Activated naive CD4-positive, alpha-beta T cell treated with anti-CD3 and anti-CD28 coated beads, Interleukin-2, amount 10 ng/mL, durations not matched to agents 7 days and 5 days (primary cell): ENCODE measurements around the gene FMNL1.
A peak's percentile ranks its signal among the peaks of the same experiment; 100 is the strongest.
"Not testable (repeated sequence)": the region's sequence is repeated elsewhere in the genome, so short reads cannot be mapped to it uniquely, and the experiment has no call there.

ENCODE experiments used
- CTCF ChIA-PET: fragments of 350-600 bp; sonication (Branson Sonifier 250); formaldehyde crosslinking; loops from one replicate; lab custom pipeline; 2021; ENCODE audit warnings: antibody characterized with exemption; lab: Charles Lee
- DNase-seq: peaks from one replicate; pipeline ENCODE4 v3.0.0-alpha.2; 2020
- H3K27ac Mint-ChIP-seq: one replicate; pipeline ENCODE4 v1.8.0; 2021; ENCODE audit warnings: mild to moderate bottlenecking, moderate library complexity, mixed read lengths
- H3K27me3 Mint-ChIP-seq: one replicate; pipeline ENCODE4 v1.8.0; 2021; ENCODE audit warnings: mild to moderate bottlenecking, mixed read lengths
- H3K36me3 Mint-ChIP-seq: one replicate; pipeline ENCODE4 v1.8.0; 2021; ENCODE audit warnings: mixed read lengths
- H3K4me1 Mint-ChIP-seq: one replicate; pipeline ENCODE4 v1.8.0; 2021; ENCODE audit warnings: mixed read lengths
- H3K4me3 Mint-ChIP-seq: one replicate; pipeline ENCODE4 v1.8.0; 2021; ENCODE audit warnings: mild to moderate bottlenecking, moderate library complexity, mixed read lengths
- H3K9me3 Mint-ChIP-seq: one replicate; pipeline ENCODE4 v1.8.0; 2021; ENCODE audit warnings: mixed read lengths

The FMNL1 gene

GRCh38 chr17:45200701-45201100 lies 21.0 kb upstream of the FMNL1 start:
- peaks cover 10% of the 10 kb centered on the region for H3K4me1 Mint-ChIP-seq
- H3K36me3 Mint-ChIP-seq: no peaks in the 10 kb centered on the region
- H3K27ac Mint-ChIP-seq: no peak overlapping the region
- no peaks in the 10 kb centered on the region for H3K9me3 Mint-ChIP-seq
- H3K4me3 Mint-ChIP-seq: no peak overlapping the region
- no peaks in the 10 kb centered on the region for H3K27me3 Mint-ChIP-seq
- CTCF ChIA-PET: interaction anchor here (2.0 to 4.5 kb wide), 2 partner anchors 52 to 66 kb away, joined by 11 to 38 read pairs; partner anchors contain the start of genes ACBD4 and HEXIM1
- DNase-seq: no peak

DNA sequence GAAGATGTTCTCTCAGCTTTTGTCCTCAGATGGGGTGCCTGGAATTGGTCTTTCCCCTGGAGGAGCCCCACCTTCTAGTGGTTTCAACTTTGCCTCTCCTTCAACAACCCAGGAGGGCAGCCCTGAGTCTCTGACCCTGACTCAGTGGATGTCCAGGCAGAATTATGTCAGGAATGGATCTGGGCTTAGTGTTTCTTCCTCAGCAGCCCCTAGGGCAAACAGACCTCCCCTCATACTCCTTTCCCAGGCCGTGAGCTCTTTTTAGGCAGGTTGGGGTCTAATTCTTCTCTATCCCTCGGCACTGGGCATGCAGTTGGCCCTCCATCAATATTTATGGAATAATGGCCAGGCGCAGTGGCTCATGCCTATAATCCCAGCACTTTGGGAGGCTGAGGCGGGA lies 20.2 kb upstream of the FMNL1 start:
- Mint-ChIP-seq H3K4me1 (peaks cover 10% of the 10 kb centered on the region), H3K9me3 (no peaks in the 10 kb centered on the region), H3K27ac (no peak overlapping the region), H3K36me3 (no peaks in the 10 kb centered on the region), H3K4me3 (no peak overlapping the region), H3K27me3 (no peaks in the 10 kb centered on the region)
- DNase-seq: no peak
- CTCF ChIA-PET: interaction anchor here (1.0 to 4.5 kb wide), 3 partner anchors 47 to 66 kb away, joined by 3 to 38 read pairs (median 11); partner anchors contain the start of genes ACBD4 and HEXIM1

GRCh38 chr17:45201880-45202279 lies 19.8 kb upstream of the FMNL1 start:
- H3K9me3 Mint-ChIP-seq, H3K36me3 Mint-ChIP-seq, H3K4me1 Mint-ChIP-seq, DNase-seq, H3K27ac Mint-ChIP-seq, H3K27me3 Mint-ChIP-seq, H3K4me3 Mint-ChIP-seq: not testable (repeated sequence)
- CTCF ChIA-PET: interaction anchor here (1.0 to 4.5 kb wide), 3 partner anchors 47 to 67 kb away, joined by 3 to 38 read pairs (median 11); partner anchors contain the start of genes ACBD4 and HEXIM1

DNA sequence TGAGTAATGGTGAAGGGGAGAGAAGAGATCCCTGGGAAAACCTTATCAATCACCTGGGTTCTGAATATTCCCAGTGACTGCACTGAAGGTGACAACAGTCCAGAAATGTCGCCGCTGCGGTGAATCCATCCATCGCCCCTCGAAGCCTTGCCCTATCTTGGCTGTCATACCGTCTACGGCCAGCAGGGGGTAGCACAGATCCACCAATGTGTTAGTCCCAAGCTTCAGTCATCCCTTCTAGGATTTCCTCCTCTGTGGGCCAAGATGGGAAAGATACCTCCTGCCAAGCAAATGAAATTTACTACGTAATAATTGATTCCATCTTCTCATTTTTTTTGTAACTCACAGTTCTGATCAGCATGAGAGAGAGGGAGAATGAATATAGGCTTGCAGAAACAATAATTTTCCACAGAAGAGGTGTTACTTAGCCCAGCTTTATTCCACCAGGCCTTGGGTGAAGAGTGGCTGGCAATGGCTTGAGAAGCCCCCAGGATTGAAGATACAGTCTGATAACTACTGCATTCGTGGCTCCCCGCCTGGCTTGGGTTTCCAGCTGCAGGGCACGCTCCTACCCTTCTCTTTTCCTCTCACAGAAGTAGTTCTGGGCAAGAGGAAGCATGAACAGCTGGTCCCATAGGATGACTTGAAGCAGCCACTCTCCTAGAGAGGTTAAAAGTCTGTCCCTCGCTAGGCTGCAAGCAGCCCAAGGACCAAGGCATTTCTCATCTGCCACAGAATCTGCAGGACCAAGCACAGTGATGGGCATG lies 2.6 kb upstream of the FMNL1 start:
- DNase-seq: peak; percentile 91
- Mint-ChIP-seq H3K9me3 (no peaks in the 10 kb centered on the region), H3K27me3 (no peaks in the 10 kb centered on the region), H3K4me1 (peaks cover 33% of the 10 kb centered on the region), H3K36me3 (peaks cover 44% of the 10 kb centered on the region), H3K4me3 (peak overlapping the region; percentile 86), H3K27ac (peak overlapping the region; percentile 85)
- CTCF ChIA-PET: interaction anchor here (0.8 to 7.2 kb wide), 27 partner anchors 13 to 167 kb away, joined by 3 to 276 read pairs (median 6); partner anchors contain the start of gene ACBD4

DNA sequence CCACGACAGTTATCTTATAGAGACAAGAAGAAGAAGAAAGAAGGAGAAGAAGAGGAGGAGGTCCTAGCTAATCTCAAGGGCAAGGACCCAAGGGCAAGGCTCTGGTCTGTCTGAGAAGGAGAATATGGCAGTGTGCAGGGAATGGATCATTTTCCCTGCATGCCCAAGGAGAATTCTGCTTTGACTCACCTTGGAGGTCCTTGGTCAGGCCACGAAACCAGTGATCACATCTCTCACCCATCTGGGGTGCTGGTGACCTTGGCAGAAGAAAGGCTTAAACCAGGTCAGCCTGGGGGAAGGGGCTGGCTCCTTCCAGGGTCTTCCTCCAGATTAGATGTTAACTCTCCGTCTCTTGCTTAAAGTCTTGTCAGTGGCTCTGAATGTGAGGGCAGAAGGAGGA lies 1.6 kb upstream of the FMNL1 start:
- no peak for DNase-seq
- Mint-ChIP-seq H3K36me3 (peaks cover 50% of the 10 kb centered on the region), H3K27ac (peak overlapping the region; percentile 85), H3K27me3 (no peaks in the 10 kb centered on the region), H3K4me1 (peaks cover 38% of the 10 kb centered on the region), H3K4me3 (peak overlapping the region; percentile 86), H3K9me3 (no peaks in the 10 kb centered on the region)
- CTCF ChIA-PET: interaction anchor here (0.6 to 7.2 kb wide), 17 partner anchors 12 to 166 kb away, joined by 3 to 276 read pairs (median 11); partner anchors contain the start of gene ACBD4

- H3K27ac Mint-ChIP-seq: no peak overlapping the region
Observed at GRCh38 chr17:45222014-45222288, 266 bp downstream of the FMNL1 start.

GRCh38 chr17:45222289-45222995 lies 757 bp downstream of the FMNL1 start:
- Mint-ChIP-seq H3K36me3 (peaks cover 56% of the 10 kb centered on the region), H3K9me3 (no peaks in the 10 kb centered on the region), H3K4me1 (peaks cover 51% of the 10 kb centered on the region), H3K27ac (peak overlapping the region; percentile 99), H3K4me3 (peak overlapping the region; percentile 100), H3K27me3 (no peaks in the 10 kb centered on the region)
- CTCF ChIA-PET: interaction anchor here (0.6 to 7.2 kb wide), 6 partner anchors 10 to 164 kb away, joined by 3 to 276 read pairs (median 4); partner anchors contain the start of gene ACBD4
- DNase-seq: peak; percentile 75

More at GRCh38 chr17:45222014-45222288, 266 bp downstream of the FMNL1 start:
- Mint-ChIP-seq H3K4me3 (peak overlapping the region; percentile 100), H3K4me1 (peaks cover 47% of the 10 kb centered on the region), H3K9me3 (no peaks in the 10 kb centered on the region), H3K27me3 (no peaks in the 10 kb centered on the region), H3K36me3 (peaks cover 57% of the 10 kb centered on the region)
- DNase-seq: no peak
- CTCF ChIA-PET: interaction anchor here (1.3 to 7.2 kb wide), 3 partner anchors 10 to 164 kb away, joined by 5 to 276 read pairs (median 71); partner anchors contain the start of gene ACBD4

DNA sequence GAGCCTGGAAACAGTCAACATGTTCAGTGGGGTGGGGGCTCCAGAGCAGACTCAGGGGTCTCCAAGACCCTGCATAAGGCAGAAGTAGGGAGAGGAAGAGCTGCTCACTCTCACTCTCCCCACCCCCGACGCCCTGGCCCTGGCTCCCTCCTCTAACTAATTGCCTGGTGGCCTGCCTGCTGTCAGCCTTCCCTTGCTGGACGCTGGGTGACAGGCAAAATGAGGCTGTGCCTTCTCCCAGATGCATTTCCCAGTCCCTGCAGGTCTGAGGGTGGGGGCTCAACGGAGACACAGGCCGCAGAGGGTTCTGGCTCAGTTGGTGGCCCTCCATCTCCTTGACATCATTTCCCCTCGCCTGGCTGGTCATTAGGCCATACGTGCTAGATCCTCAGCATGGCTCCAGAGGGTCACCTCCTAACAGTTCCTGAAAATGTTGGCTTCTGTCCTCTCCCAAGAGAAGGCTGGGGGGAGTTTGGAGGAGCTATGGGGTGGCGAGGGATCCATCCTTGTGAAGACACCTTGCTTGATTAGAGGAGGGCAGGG lies 1.4 kb downstream of the FMNL1 start:
- Mint-ChIP-seq H3K4me1 (peaks cover 57% of the 10 kb centered on the region), H3K9me3 (no peaks in the 10 kb centered on the region), H3K36me3 (peaks cover 57% of the 10 kb centered on the region), H3K4me3 (peak overlapping the region; percentile 100), H3K27me3 (no peaks in the 10 kb centered on the region), H3K27ac (peak overlapping the region; percentile 99)
- CTCF ChIA-PET: interaction anchor here (0.6 to 7.2 kb wide), 6 partner anchors 9 to 163 kb away, joined by 3 to 276 read pairs (median 4); partner anchors contain the start of gene ACBD4
- no peak for DNase-seq

GRCh38 chr17:45223539-45224528 lies 2.1 kb downstream of the FMNL1 start:
- H3K27me3 Mint-ChIP-seq: no peaks in the 10 kb centered on the region
- peak overlapping the region; percentile 100 for H3K4me3 Mint-ChIP-seq
- no peaks in the 10 kb centered on the region for H3K9me3 Mint-ChIP-seq
- peak overlapping the region; percentile 99 for H3K27ac Mint-ChIP-seq
- peaks cover 62% of the 10 kb centered on the region for H3K4me1 Mint-ChIP-seq
- peak; percentile 62 for DNase-seq
- peaks cover 59% of the 10 kb centered on the region for H3K36me3 Mint-ChIP-seq
- CTCF ChIA-PET: interaction anchor here (0.6 to 7.2 kb wide), 5 partner anchors 8 to 163 kb away, joined by 3 to 276 read pairs (median 3); no protein-coding TSS in a partner anchor

DNA sequence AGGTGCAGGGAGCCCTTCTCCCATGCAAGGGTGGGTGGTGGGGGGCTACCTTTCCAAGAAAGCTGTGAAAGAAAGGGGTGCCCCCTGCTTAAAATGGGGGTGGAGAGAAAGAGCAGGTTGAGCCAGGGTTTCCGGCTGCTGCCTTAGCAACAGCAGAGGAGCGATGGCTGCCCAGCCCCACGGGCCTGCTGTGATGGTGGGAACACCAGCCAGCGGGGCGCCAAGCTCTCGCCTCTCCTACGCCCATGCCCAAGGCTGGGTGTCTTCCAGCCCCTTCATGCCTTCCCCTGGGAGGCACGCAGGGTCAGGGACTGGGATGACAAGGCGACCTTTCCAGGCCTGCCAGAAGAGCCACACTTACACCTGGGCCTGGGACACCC lies 3.0 kb downstream of the FMNL1 start:
- Mint-ChIP-seq H3K27me3 (no peaks in the 10 kb centered on the region), H3K4me3 (peak overlapping the region; percentile 100), H3K27ac (peak overlapping the region; percentile 99), H3K36me3 (peaks cover 54% of the 10 kb centered on the region), H3K4me1 (peaks cover 62% of the 10 kb centered on the region), H3K9me3 (no peaks in the 10 kb centered on the region)
- DNase-seq: peak; percentile 58
- CTCF ChIA-PET: interaction anchor here (0.6 to 3.0 kb wide), 3 partner anchors 11 to 160 kb away, joined by 3 to 25 read pairs (median 5); no protein-coding TSS in a partner anchor

DNA sequence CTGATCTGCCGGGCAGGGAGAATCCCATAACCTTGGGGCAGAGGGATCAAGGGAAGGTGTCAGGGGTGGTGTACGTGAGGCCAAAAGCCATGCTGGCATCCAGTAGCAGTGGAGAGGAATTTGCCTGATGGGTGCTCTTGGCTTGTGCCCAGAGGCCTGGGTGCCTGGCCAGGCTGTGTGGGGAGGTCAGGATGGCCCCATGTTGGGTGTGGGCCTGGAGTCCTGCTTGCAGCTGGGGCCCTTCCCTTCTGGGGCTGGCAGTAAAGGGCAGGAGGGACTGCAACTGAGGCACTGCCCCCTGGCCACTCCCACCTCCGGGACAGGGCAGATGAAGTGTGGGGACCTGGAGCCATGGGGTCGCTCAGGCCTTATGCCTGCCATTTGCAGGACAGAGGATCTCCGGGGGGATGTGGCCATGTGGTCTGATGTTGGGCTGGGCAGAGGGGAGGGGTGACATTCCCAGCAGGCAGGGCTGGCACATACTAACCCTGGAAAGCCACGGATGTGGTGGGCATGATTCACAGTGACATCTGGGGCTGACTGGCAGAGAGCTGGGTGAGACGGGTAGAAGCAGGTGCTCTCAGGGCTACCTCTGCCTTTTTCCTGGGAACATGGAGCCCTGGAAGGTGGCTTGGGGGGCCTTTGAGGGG lies 3.5 kb downstream of the FMNL1 start:
- H3K27me3 Mint-ChIP-seq: no peaks in the 10 kb centered on the region
- DNase-seq: no peak

GRCh38 chr17:45225964-45226530 lies 4.4 kb downstream of the FMNL1 start:
- no peaks in the 10 kb centered on the region for H3K27me3 Mint-ChIP-seq
- peak; percentile 98 for DNase-seq
- H3K36me3 Mint-ChIP-seq: peaks cover 46% of the 10 kb centered on the region

More for the DNA sequence above, 3.5 kb downstream of the FMNL1 start:
- H3K27ac Mint-ChIP-seq: peak overlapping the region; percentile 99
- peaks cover 49% of the 10 kb centered on the region for H3K36me3 Mint-ChIP-seq
- H3K4me1 Mint-ChIP-seq: peaks cover 62% of the 10 kb centered on the region
- peak overlapping the region; percentile 100 for H3K4me3 Mint-ChIP-seq
- no peaks in the 10 kb centered on the region for H3K9me3 Mint-ChIP-seq
- CTCF ChIA-PET: interaction anchor here (1.2 to 3.0 kb wide), 3 partner anchors 10 to 160 kb away, joined by 4 to 25 read pairs (median 5); no protein-coding TSS in a partner anchor

More at GRCh38 chr17:45225964-45226530, 4.4 kb downstream of the FMNL1 start:
- H3K27ac Mint-ChIP-seq: peak overlapping the region; percentile 99
- no peaks in the 10 kb centered on the region for H3K9me3 Mint-ChIP-seq
- H3K4me1 Mint-ChIP-seq: peaks cover 62% of the 10 kb centered on the region
- CTCF ChIA-PET: interaction anchor here (0.8 to 3.0 kb wide), 4 partner anchors 10 to 159 kb away, joined by 3 to 25 read pairs (median 4); no protein-coding TSS in a partner anchor
- peak overlapping the region; percentile 100 for H3K4me3 Mint-ChIP-seq
